Measurements from ENCODE around the gene ATAD5.
"Not testable (repeated sequence)": the region's sequence is repeated elsewhere in the genome, so short reads cannot be mapped to it uniquely, and the experiment has no call there.

ATAD5 gene

GRCh38 chr17:30809867-30810266 is 21.9 kb upstream of the ATAD5 start:
- H3K36me3 Mint-ChIP-seq (ENCODE audit: insufficient read depth), result peaks cover 18% of the 10 kb centered on the region

GRCh38 chr17:30812218-30813177 is 19.3 kb upstream of the ATAD5 start:
- Mint-ChIP-seq H3K27ac (ENCODE audit: low read depth) (peak overlapping the region; percentile 58), H3K9me3 (no peaks in the 10 kb centered on the region), H3K27me3 (no peaks in the 10 kb centered on the region), H3K4me3 (peak overlapping the region; percentile 13), H3K36me3 (ENCODE audit: insufficient read depth) (peaks cover 25% of the 10 kb centered on the region), H3K4me1 (peaks cover 39% of the 10 kb centered on the region)
- no peak for DNase-seq (ENCODE audit: low spot score in 2 of 2)
- ATAC-seq (replicated peaks; ENCODE audit: extremely low read depth, poor library complexity, severe bottlenecking), result no peak

More at GRCh38 chr17:30809867-30810266, 21.9 kb upstream of the ATAD5 start:
- peak overlapping the region; percentile 90 for H3K27ac Mint-ChIP-seq (ENCODE audit: low read depth)
- no peaks in the 10 kb centered on the region for H3K9me3 Mint-ChIP-seq
- peak overlapping the region; percentile 74 for H3K4me3 Mint-ChIP-seq
- no peak for ATAC-seq (replicated peaks; ENCODE audit: extremely low read depth, poor library complexity, severe bottlenecking)
- no peaks in the 10 kb centered on the region for H3K27me3 Mint-ChIP-seq
- H3K4me1 Mint-ChIP-seq, result peaks cover 43% of the 10 kb centered on the region
- DNase-seq (ENCODE audit: low spot score in 2 of 2), result no peak

- not testable (repeated sequence) for H3K27me3 Mint-ChIP-seq; H3K27ac Mint-ChIP-seq (ENCODE audit: low read depth); ATAC-seq (replicated peaks; ENCODE audit: extremely low read depth, poor library complexity, severe bottlenecking); H3K9me3 Mint-ChIP-seq; DNase-seq (ENCODE audit: low spot score in 2 of 2); H3K4me3 Mint-ChIP-seq
- Mint-ChIP-seq H3K4me1 (peaks cover 40% of the 10 kb centered on the region), H3K36me3 (ENCODE audit: insufficient read depth) (peaks cover 26% of the 10 kb centered on the region)
Measured at GRCh38 chr17:30814236-30814635, 17.5 kb upstream of the ATAD5 start.

GRCh38 chr17:30814860-30815259 is 16.9 kb upstream of the ATAD5 start:
- DNase-seq (ENCODE audit: low spot score in 2 of 2); ATAC-seq (replicated peaks; ENCODE audit: extremely low read depth, poor library complexity, severe bottlenecking); H3K4me3 Mint-ChIP-seq; H3K9me3 Mint-ChIP-seq; H3K27me3 Mint-ChIP-seq; H3K27ac Mint-ChIP-seq (ENCODE audit: low read depth): not testable (repeated sequence)
- peaks cover 26% of the 10 kb centered on the region for H3K36me3 Mint-ChIP-seq (ENCODE audit: insufficient read depth)
- peaks cover 36% of the 10 kb centered on the region for H3K4me1 Mint-ChIP-seq

- H3K27me3 Mint-ChIP-seq, result no peaks in the 10 kb centered on the region
- H3K4me3 Mint-ChIP-seq, result no peak overlapping the region
- H3K4me1 Mint-ChIP-seq, result peaks cover 39% of the 10 kb centered on the region
- DNase-seq (ENCODE audit: low spot score in 2 of 2) (no peak), ATAC-seq (replicated peaks; ENCODE audit: extremely low read depth, poor library complexity, severe bottlenecking) (no peak)
- peak overlapping the region; percentile 32 for H3K27ac Mint-ChIP-seq (ENCODE audit: low read depth)
- H3K9me3 Mint-ChIP-seq, result no peaks in the 10 kb centered on the region
- peaks cover 21% of the 10 kb centered on the region for H3K36me3 Mint-ChIP-seq (ENCODE audit: insufficient read depth)
Measured at GRCh38 chr17:30816165-30816564, 15.6 kb upstream of the ATAD5 start.

- no peak for ATAC-seq (replicated peaks; ENCODE audit: extremely low read depth, poor library complexity, severe bottlenecking)
- DNase-seq (ENCODE audit: low spot score in 2 of 2), result no peak
- peak overlapping the region; percentile 87 for H3K27ac Mint-ChIP-seq (ENCODE audit: low read depth)
- peak overlapping the region; percentile 75 for H3K4me3 Mint-ChIP-seq
- no peaks in the 10 kb centered on the region for H3K9me3 Mint-ChIP-seq
- H3K36me3 Mint-ChIP-seq (ENCODE audit: insufficient read depth), result peaks cover 22% of the 10 kb centered on the region
- no peaks in the 10 kb centered on the region for H3K27me3 Mint-ChIP-seq
- H3K4me1 Mint-ChIP-seq, result peaks cover 48% of the 10 kb centered on the region
Measured at GRCh38 chr17:30819971-30820705, 11.6 kb upstream of the ATAD5 start.

- DNase-seq (ENCODE audit: low spot score in 2 of 2) (no peak), ATAC-seq (replicated peaks; ENCODE audit: extremely low read depth, poor library complexity, severe bottlenecking) (no peak)
- Mint-ChIP-seq H3K4me1 (peaks cover 41% of the 10 kb centered on the region), H3K27me3 (no peaks in the 10 kb centered on the region), H3K27ac (ENCODE audit: low read depth) (peak overlapping the region; percentile 87), H3K9me3 (no peaks in the 10 kb centered on the region), H3K36me3 (ENCODE audit: insufficient read depth) (peaks cover 14% of the 10 kb centered on the region), H3K4me3 (peak overlapping the region; percentile 91)
Measured at GRCh38 chr17:30821871-30822723, 9.7 kb upstream of the ATAD5 start.

- not testable (repeated sequence) for H3K27me3 Mint-ChIP-seq; DNase-seq (ENCODE audit: low spot score in 2 of 2); H3K9me3 Mint-ChIP-seq; ATAC-seq (replicated peaks; ENCODE audit: extremely low read depth, poor library complexity, severe bottlenecking)
- peak overlapping the region; percentile 91 for H3K4me3 Mint-ChIP-seq
- peaks cover 40% of the 10 kb centered on the region for H3K4me1 Mint-ChIP-seq
- H3K27ac Mint-ChIP-seq (ENCODE audit: low read depth), result peak overlapping the region; percentile 87
- peaks cover 11% of the 10 kb centered on the region for H3K36me3 Mint-ChIP-seq (ENCODE audit: insufficient read depth)
Measured at GRCh38 chr17:30822919-30823318, 8.8 kb upstream of the ATAD5 start.

- Mint-ChIP-seq H3K4me3 (peak overlapping the region; percentile 91), H3K9me3 (no peaks in the 10 kb centered on the region), H3K4me1 (peaks cover 40% of the 10 kb centered on the region), H3K27me3 (no peaks in the 10 kb centered on the region), H3K27ac (ENCODE audit: low read depth) (peak overlapping the region; percentile 87), H3K36me3 (ENCODE audit: insufficient read depth) (peaks cover 11% of the 10 kb centered on the region)
- ATAC-seq (replicated peaks; ENCODE audit: extremely low read depth, poor library complexity, severe bottlenecking) (no peak), DNase-seq (ENCODE audit: low spot score in 2 of 2) (no peak)
Measured at GRCh38 chr17:30823421-30823820, 8.3 kb upstream of the ATAD5 start.

GRCh38 chr17:30824002-30824355 is 7.8 kb upstream of the ATAD5 start:
- Mint-ChIP-seq H3K4me3 (peak overlapping the region; percentile 91), H3K9me3 (no peaks in the 10 kb centered on the region), H3K27me3 (no peaks in the 10 kb centered on the region), H3K4me1 (peaks cover 34% of the 10 kb centered on the region), H3K36me3 (ENCODE audit: insufficient read depth) (peaks cover 6% of the 10 kb centered on the region), H3K27ac (ENCODE audit: low read depth) (peak overlapping the region; percentile 87)
- ATAC-seq (replicated peaks; ENCODE audit: extremely low read depth, poor library complexity, severe bottlenecking), result peak; percentile 16
- no peak for DNase-seq (ENCODE audit: low spot score in 2 of 2)

GRCh38 chr17:30824356-30825145 is 7.2 kb upstream of the ATAD5 start, which contains the start of gene CRLF3:
CRLF3 (minus strand) TSS chr17:30824692; CDS start chr17:30824651, 41 bp downstream.
- Mint-ChIP-seq H3K27ac (ENCODE audit: low read depth) (peak within 1 kb of the TSS; percentile 87), H3K9me3 (no peaks in the 10 kb centered on the region), H3K4me1 (peaks cover 31% of the 10 kb centered on the region), H3K4me3 (peak within 1 kb of the TSS; percentile 91), H3K36me3 (ENCODE audit: insufficient read depth) (peaks cover 6% of the 10 kb centered on the region), H3K27me3 (no peaks in the 10 kb centered on the region)
- peak; percentile 74 to 86 for DNase-seq (ENCODE audit: low spot score in 2 of 2)
- peak; percentile 94 for ATAC-seq (replicated peaks; ENCODE audit: extremely low read depth, poor library complexity, severe bottlenecking)

Data from central memory CD8-positive, alpha-beta T cell (primary cell).